A673 (cell line): ENCODE measurements around the gene FOXQ1.

Experiments
- EZH2 ChIP-seq: fragments of 200-600 bp; sonication (generic); IDR thresholded peaks from 2 replicates; pipeline ENCODE4 v1.6.1; 2017; ENCODE audit warnings: borderline replicate concordance, low read depth, mild to moderate bottlenecking, mixed read lengths, antibody characterized with exemption, low read length; ENCODE audit not compliant: poor library complexity, severe bottlenecking
- TF ChIP-seq, protein P1 (sequence below): fragments of 300-800, 200-600 bp; sonication (generic); conservative IDR thresholded peaks from 2 replicates; pipeline ENCODE4 v1.5.1; 2017; ENCODE audit warnings: low read depth, mild to moderate bottlenecking, antibody characterized with exemption, low read length, moderate library complexity, mixed read lengths

DNA sequence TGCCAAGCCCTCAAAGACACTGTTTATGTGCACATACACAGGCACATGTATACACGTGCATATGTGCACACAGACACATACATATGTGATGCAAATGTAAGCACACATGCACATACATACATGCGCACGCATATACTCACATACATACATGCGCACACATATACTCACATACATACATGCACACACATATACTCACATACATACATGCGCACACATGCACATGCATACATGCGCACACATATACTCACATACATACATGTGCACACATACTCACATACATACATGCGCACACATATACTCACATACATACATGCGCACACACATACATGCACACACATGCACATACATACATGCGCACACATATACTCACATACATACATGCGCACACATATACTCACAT lies 20.5 kb upstream of the FOXQ1 start:
- TF ChIP-seq, protein P1, sequence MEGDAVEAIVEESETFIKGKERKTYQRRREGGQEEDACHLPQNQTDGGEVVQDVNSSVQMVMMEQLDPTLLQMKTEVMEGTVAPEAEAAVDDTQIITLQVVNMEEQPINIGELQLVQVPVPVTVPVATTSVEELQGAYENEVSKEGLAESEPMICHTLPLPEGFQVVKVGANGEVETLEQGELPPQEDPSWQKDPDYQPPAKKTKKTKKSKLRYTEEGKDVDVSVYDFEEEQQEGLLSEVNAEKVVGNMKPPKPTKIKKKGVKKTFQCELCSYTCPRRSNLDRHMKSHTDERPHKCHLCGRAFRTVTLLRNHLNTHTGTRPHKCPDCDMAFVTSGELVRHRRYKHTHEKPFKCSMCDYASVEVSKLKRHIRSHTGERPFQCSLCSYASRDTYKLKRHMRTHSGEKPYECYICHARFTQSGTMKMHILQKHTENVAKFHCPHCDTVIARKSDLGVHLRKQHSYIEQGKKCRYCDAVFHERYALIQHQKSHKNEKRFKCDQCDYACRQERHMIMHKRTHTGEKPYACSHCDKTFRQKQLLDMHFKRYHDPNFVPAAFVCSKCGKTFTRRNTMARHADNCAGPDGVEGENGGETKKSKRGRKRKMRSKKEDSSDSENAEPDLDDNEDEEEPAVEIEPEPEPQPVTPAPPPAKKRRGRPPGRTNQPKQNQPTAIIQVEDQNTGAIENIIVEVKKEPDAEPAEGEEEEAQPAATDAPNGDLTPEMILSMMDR, result no peak
- no peak for TF ChIP-seq EZH2
